Anterior cingulate cortex (tissue), 58 donors: Measurements from ENCODE around the gene HOXA7.

Experiments used
- DNase-seq, 58 donors: peaks; one replicate each; lab custom pipeline; 2025; lab: John Stamatoyannopoulos, UW

The HOXA7 gene

DNA sequence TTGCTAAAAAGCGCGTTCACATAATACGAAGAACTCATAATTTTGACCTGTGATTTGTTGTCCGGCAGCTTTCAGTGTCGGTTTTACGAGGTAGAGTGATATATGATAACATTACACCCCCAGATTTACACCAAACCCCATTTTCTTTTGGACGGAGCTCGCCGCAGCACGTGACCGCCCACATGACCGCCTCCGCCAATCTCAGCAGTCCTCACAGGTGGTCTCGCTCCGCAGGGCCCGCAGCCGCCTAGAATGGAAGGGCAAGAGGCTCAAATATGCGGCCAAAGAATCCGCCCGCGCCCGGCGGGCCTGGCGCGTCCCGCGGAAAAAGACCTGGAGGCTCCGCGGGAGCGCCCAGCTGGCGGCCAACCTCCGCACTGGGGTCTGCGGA, at the start of gene HOXA7:
HOXA7 (minus strand) TSS at position 168 of the 391 bp plus-strand sequence; CDS start at position 38, 130 bp downstream.
- no peak for DNase-seq

DNA sequence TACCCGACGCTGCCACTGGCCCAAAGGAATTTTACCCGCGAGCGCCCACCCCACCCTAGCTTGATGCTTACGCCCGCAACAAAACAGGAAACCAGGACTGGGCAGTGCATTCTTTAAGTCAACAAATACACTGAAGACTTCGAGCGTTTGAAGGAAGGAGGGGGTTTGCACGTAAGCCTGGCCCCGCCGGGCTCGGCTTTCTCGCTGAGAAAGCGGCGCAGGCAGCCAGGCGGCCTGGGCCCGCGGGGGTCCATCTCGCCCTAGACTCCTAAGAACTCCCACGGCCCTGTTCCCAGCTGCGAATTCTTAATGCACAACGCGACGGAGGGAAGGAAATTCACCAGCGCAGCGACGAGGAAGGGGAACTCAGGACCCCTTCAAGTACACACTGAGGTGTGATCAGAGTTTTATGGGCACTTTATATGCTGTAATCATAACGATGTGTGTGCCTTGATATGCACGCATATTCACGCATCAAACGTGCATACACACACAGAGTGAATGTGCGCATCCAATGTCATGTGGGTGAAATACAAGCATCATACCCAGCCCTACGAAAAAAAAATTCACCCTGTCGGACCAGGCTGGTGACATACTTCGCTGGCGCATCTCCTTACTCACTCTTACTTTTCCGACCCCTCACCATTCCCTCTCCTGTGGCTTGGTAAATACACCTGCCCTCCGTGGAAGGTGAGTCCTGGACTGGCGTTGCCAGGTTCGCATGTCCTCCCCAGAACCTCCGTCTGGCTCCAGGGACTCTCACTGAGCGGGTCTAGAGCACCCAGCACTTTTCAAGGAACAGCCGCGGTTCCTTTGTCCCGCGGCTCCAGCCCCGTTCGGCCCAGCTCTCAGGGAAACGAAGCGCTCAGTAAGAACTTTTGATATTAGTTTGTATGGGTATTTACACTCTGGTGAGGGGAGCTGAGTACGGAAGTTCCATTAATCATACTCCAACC, 49.1 kb upstream of the HOXA7 start:
- DNase-seq = no peak

- no peak for DNase-seq
Measured at GRCh38 chr7:27204851-27205322, 48.4 kb upstream of the HOXA7 start.

DNA sequence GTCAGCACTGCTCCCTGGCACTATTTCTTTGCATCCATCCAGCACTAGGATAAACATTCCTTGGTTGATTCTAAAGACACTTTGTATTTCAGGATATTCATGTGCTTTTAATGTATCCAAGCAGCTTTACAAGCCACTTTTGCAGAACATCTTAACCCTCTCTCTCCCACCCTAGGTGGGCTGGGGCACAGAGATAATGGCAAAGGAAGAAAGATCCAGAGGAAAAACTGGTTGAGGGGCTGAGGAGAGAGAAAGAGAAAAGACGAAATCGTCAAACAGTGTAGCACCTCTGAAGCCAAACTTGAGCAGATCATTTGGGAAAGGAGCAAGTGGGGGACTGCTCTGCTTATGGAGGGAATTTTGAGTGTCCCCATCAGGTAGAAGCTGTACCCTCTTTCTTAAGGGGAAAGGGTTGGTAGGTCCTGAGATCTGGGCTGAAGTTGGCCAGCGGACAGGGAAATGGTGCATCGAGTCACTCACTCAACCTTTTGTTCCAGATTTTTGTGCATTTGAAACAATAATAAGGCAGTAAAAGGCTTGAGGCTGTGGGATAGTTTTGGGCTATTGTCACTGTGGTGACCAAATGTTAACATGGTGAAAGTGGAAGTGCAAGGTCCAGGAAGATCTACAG, 47.6 kb upstream of the HOXA7 start:
- DNase-seq = no peak

- no peak for DNase-seq
Measured at GRCh38 chr7:27203365-27203953, 47.0 kb upstream of the HOXA7 start.

DNA sequence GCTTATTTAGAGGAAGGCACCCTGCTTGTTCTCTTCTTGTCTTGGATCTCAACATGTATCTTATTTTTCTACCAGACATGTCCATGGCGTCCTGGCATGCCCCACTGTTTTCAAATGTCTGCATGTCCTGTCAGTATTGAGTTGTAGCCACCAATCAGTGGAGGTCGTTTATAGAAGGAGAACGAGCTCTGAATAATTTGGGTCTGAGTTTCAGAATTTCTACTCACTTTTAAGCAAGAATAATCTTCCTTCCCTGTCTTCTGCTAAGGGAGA, 46.3 kb upstream of the HOXA7 start:
- no peak for DNase-seq

DNA sequence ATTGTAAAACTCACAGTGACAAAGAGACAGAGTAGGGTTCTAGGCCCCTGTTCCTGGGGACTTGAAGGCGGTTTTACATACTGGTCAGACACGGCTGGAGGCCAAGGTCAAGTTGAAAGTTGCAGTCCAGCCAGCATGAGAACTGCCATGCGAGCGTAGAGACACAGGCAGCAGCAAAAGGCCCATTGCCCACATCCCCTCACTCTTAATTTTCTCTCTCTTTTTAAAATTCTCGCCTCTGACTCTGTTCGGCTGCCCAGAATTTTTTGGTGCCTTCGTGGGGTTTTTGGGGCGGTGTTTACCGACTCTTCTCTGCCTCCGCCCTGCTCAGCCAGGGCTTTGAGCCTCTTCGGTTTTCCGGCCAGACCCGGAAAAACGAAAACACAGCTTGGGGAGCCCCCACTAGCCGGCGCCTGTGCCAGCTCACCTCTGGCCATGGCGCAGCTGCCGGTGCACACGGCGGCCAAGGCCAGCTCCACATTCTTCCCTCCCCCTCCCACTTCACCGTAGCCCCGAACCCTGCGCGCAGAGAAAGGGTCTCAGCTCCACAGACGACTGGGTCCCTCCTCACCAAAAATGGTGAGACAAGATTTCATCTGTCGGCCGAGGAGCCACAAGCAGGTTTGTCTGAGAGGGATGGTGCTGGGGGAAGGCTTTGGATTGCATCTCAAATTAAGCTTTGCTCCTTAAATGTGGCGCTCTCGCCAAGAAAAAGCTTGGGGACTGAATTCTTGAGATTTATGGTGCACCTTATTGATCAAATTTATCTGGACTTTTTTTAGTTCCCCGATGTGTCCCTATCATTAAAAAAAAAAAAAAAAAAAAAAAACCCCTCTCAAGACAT, 45.8 kb upstream of the HOXA7 start:
- DNase-seq = no peak

GRCh38 chr7:27201580-27202017, 45.1 kb upstream of the HOXA7 start:
- DNase-seq = no peak

DNA sequence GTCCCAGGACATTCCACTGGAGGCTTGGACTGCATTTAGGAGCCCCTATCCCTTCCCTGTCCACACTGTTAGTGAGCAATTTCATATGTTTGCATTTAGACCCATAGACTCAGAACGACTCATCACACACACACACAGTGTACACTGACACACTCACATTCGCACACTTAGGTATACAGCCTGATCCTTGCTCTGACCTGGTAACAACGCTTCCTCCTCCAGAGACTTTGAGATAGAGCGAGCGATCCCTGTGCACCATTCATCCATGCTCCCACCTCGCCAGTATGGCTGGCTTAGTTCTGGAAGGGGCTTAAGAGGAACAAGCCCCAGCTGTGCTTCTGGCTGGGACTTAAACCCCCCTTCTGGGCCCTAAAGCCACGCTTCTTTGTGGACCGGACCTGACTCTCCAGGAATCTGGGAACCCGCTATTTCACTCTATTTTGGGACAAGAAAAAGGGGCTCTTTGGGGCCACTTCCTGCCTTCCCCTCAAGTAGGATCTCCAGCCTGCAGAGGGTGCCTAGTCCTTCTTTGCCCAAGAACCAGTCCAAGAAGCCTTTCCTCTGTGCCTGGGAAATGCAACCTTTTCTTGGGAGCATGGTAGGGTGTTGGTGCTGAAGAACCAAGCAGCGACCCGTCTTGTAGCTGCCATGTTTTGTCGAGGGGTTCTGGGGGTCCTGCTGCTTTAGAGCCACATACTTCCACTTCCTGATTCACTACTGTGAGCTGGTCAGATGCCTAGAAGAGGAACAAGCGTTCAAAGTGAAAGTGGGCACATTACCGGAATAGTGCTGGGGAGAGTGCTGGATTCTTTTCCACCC, 44.5 kb upstream of the HOXA7 start:
- DNase-seq = peak in 1 of 58 donors; percentile 14

DNA sequence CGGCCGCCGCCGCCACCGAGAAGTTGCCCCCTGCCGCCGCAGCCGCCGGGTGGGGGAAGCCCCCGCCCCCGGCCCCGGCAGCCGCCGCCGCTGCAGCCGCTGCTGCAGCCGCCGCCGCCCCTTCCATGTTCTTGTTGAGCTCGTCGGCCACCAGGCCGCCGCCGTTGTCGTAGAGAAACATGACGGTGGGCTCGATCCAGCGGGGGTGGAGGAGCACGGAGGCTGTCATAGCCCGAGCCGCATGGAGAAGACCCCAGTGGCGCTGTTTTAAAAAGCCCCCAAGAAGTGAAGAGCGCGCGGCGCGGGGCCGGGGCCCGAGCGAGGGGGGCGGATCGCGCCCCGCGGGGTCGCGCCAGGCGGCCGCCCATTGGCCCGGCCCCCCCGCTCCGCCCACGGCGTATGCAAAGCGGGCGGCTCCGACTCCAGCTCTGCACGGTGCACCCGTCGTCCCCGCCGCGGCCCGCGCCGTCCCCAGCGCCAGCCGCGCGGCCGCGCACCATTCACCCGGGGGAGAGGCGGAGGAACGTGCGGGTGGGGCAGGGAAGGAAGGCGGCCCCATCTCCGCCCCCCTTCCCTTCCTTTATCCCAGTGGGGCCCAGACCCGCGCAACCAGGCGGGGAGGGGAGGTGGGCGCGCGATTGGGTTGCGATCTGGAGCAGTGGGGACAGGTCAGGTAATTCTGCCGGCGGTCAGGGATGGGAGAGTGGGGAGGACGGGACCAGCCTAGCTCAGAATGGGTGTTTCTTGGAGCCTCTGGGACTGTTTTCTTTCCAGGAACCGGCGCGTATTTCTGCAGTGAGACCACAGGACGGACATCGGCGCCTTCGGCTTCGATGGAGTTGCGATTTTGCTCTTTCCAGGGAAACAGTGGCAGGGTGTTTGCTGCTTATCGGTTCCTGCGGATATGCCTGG, 43.6 kb upstream of the HOXA7 start, which contains the start of gene HOXA13:
HOXA13 (minus strand) TSS at position 243 of the 912 bp plus-strand sequence; CDS start at position 229, 14 bp downstream.
- DNase-seq = no peak

GRCh38 chr7:27198871-27199801, 42.7 kb upstream of the HOXA7 start:
- DNase-seq = no peak

GRCh38 chr7:27198138-27198841, 41.8 kb upstream of the HOXA7 start:
- DNase-seq = no peak

DNA sequence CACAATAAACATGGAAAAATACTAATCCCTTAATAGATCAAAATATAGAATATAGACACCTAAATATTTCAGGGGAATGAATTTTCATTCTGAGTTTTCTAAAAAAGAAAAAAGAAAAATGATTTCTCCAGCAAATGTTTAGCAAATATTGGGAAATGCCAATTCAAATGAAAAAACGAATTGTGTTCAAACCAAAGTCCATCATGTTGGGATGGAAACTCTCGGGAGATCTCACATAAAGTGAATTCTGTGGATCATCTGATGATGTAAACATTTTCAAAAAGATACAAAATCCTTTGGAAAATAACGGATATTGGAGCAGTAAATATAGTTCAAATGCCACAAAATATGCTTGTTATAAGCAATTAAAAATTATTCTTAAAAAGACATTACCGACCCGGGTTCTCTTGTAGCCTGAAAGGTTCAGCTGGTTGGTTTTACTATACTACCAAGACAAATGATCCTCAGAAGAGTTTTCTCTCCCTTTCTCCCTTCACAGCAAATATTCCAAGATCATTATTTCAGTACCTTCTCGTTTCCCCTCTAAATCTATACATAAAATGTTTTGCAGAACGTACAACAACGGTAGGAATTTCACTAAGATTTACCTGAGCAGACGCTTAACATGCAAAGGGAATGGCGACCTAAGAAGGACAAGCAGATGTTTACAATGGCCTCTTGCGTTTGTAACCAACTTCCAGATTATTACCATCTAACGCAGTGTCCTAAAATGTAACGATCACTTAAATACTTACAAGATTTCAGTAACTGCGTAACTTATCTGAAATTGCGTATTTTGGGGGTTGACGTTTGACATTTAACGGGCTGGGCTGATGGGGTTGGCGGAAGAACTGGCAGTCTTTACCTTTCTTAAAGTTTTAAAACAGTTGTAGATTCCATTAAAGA, 40.9 kb upstream of the HOXA7 start:
- no peak for DNase-seq

DNA sequence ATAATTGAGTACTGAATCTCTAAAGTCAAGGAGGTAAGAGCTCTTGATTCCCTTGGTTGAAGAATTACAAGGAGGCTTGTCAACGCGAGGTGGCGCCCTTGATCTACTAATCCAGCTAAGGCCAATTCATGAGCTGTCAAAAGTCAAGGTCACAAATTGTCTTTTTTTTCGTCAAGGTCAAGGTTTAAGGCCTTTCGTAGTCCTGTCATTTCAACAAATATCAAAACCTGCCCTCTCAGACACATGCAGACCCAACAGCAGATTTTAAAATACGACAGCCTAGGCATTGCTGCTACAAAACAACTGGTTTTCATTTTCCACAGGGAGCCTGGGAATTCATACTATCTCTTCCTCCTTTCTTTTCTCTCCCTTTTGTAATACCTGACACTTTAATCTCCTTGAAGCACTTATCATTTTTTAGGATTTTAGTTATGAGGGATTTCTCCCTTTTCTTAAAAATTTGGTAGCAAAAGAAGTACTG, 39.9 kb upstream of the HOXA7 start:
- DNase-seq = peak in 51 of 58 donors; percentile 2 to 83 (median 39)

GRCh38 chr7:27194686-27195379, 38.4 kb upstream of the HOXA7 start:
- DNase-seq = no peak
